GM18868 (cell line): Measurements from ENCODE around the gene HSF5.

Experiments used
- ATAC-seq: cut with Tn5 transposase; IDR thresholded peaks from one replicate; pipeline ENCODE4 v1.9.1; 2021; ENCODE audit warnings: mild to moderate bottlenecking, moderate library complexity; ENCODE audit not compliant: unreplicated experiment

HSF5 gene

DNA sequence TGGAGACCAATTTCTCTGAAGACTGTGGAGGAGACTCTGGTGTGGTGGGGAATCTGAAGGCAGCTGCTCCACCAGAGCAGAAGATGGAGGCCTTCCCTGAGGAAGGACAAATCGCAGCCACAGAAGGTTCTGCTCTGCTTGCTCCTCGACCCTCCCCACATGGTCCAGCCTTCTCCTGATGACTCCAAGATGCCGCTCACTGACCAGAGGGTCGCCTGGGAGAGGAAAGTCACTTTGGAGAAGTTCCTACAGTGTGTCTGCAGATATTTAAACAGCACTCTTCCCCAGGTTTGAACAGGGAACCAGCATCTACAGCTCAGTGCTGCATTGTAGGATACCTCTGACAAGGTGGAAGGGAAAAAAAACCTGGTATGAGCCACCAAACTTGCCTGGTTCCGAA lies 115.2 kb downstream of the HSF5 start:
- ATAC-seq = no peak

DNA sequence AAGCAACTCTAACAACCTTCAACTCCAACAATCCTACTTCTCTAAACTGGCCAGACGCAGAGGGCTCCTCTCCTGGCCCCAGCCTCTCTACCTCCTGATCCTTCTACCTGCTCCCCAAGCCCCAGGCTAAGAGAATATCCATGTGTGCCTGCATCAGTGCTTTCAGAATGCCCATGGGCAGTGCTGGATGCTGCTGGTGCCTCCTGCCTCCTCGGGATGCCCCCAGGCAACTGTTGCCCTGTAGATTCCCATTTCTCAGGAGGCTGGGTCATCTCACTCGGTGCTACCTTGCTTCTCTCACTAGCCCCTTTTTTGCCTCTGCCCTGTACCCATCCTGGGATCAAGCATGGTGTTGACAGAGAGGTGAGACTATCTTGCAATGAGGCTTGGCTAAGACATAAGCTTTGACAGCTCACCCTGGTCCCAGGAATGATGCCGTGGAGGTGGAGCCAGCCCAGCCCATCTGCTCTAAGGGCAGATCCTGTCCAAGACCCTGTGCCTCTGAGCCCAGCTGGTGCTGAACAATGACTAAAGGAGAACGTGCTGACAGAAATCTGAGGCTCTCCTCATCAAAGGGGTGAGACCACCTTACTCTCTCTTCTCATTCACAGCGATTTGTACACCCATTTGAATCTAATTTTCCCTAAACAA lies 116.8 kb downstream of the HSF5 start:
- no peak for ATAC-seq

DNA sequence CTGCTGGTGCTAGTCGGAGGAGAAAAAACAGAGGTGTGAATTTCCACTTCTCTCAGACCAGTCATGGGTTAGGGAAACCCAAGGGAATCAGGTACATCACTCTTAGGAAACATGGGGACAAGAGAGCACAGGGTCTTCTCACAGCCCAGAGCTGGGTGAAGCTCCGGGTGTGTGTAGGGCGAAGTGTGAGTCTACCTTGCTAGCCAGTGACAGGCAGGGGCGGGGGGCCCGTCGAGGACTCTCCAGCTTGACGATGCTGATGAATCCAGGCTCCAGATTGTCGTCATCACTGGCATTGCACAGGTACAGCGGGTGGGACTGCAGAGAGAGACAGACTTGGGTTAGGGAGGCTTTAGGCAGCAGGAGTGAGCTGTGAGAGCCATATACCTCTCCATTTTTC lies 117.5 kb downstream of the HSF5 start:
- ATAC-seq = no peak

DNA sequence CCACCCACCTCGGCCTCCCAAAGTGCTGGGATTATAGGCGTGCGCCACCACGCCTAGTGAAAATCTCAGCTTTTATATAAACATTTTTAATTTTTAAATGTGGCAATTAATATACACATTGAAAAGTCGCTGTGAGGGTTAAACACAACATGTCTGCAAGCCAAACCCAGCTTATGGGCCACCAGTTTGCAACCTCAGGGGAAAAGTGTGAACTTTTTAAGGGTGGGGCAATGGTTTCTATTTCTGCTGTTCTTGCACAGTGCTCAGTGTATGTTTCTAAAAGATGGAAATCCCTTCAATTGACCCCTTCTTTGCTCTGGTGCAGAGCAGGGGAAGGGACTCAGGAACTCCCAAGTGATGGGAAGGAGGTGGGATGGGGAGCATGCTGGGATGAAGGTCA lies 117.9 kb downstream of the HSF5 start:
- ATAC-seq = no peak
